NT2/D1 (cell line): ENCODE results near the gene CASP14.

Experiments
- YY1 ChIP-seq: IDR thresholded peaks from 2 replicates; pipeline ENCODE4 v1.6.1; 2011; ENCODE audit not compliant: insufficient read length, insufficient read depth
- ZNF274 ChIP-seq: IDR thresholded peaks from 2 replicates; pipeline ENCODE4 v1.6.1; 2011; ENCODE audit warnings: mild to moderate bottlenecking, low read depth, low read length

DNA sequence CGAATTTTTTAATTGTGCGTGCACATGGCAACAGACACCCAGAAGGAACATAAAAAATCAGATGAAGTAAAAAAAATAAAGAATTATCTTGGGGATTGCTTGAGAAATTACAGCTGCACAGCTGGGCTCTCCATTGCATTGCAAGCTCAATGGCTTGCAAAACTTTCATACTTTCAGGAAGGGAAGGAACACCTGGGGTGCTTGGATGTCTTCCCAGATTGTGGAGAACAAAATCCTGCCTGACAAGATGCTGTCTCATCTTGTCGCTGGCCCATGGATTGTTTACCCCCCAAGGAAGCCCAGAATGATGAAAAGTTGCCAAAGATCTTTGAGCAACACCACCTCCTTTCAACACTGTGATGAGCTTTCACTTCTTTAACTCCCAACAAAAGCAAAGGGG, 11.0 kb upstream of the CASP14 start:
- no peak for TF ChIP-seq ZNF274
- no peak for TF ChIP-seq YY1
